Measurements from ENCODE around the gene ITPKC. TPM values are rescaled to one million over a fixed set of nuclear protein-coding genes. Genes with fewer than 3 reads are reported as not detected.

ITPKC gene
- total and polyA plus RNA-seq, 2 of the 13 experiments (the other 11 are each of a cell fraction or from before 2014, with no cell fraction given) = 6.9 to 11.2 TPM

DNA sequence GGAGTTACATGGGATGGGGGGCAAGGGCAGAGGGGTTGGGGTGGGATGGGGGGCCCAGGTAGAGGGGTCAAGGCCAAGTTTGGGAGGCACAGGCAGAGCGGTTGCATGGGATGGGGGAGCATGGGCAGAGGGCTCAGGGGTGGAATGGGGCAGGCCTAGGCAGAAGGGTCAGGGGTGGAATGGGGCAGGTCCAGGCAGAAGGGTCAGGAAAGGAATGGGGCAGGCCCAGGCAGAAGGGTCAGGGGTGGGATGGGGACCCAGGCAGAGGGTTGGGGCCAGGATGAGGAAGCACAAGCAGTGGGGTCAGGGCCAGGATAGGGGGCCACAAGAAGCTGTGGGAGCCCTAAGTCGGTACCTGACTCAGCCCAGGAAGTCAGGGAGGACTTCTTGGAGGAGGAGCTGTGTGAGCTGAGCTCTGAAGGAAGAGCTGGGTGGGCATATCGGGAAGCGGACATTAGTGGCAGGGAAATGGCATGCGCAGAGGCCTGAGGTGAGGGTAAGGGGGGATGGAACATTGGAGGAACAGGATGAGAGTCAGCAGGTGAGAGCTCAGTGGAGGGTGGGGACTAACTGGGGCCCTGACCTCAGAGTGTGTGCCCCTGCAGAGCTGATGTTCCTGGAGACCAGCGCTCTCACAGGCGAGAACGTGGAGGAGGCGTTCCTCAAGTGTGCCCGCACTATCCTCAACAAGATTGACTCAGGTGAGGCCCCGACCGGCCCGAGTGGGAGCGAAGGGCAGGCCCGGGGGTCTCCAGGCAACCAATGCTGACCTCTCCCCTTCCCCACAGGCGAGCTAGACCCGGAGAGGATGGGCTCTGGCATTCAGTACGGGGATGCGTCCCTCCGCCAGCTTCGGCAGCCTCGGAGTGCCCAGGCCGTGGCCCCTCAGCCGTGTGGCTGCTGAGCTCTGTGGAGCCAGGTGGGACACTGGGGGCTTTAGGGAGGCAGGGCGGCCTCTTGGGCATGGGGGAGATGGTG, 69.4 kb downstream of the ITPKC start (continued):
- TF ChIP-seq, protein P1, sequence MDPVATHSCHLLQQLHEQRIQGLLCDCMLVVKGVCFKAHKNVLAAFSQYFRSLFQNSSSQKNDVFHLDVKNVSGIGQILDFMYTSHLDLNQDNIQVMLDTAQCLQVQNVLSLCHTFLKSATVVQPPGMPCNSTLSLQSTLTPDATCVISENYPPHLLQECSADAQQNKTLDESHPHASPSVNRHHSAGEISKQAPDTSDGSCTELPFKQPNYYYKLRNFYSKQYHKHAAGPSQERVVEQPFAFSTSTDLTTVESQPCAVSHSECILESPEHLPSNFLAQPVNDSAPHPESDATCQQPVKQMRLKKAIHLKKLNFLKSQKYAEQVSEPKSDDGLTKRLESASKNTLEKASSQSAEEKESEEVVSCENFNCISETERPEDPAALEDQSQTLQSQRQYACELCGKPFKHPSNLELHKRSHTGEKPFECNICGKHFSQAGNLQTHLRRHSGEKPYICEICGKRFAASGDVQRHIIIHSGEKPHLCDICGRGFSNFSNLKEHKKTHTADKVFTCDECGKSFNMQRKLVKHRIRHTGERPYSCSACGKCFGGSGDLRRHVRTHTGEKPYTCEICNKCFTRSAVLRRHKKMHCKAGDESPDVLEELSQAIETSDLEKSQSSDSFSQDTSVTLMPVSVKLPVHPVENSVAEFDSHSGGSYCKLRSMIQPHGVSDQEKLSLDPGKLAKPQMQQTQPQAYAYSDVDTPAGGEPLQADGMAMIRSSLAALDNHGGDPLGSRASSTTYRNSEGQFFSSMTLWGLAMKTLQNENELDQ (CRISPR knock-in tag; IDR thresholded peaks at IDR 0.05; ENCODE audit: borderline replicate concordance) = no peak
- TF ChIP-seq FOXJ3 (CRISPR knock-in tag; IDR thresholded peaks at IDR 0.05; ENCODE audit: borderline replicate concordance) (no peak), GLI4 (CRISPR knock-in tag; IDR thresholded peaks at IDR 0.05; ENCODE audit: borderline replicate concordance) (no peak), TBX3 (IDR thresholded peaks at IDR 0.05; ENCODE audit: borderline replicate concordance) (no peak), ZNF282 (IDR thresholded peaks at IDR 0.05; ENCODE audit: partially characterized antibody) (no peak), ZFAT (CRISPR knock-in tag; conservative IDR thresholded peaks at IDR 0.05) (no peak), PPARG (CRISPR knock-in tag; conservative IDR thresholded peaks at IDR 0.05) (no peak)

Small RNAs within 50 kb of the gene (small RNA-seq; reads per million reads assigned to genes)
- 0 reads per million in 3 experiments for gene RNU6-195P (ENCODE audit: insufficient read depth in 2 of 3, insufficient read length in 3 of 3, low read depth in 2 of 3, low replicate concordance in 1 of 3)

Other genes with a start within 250 kb of the ITPKC start
- 13.8 and 16.2 TPM in 2 replicates for gene SHKBP1, start 140.2 kb upstream of the ITPKC start, total RNA-seq (2016; rRNA removed; fragmentation: Illumina TruSeq; extraction: Trizol)
- 17.4 and 20.6 TPM in 2 replicates for gene SHKBP1, start 140.2 kb upstream of the ITPKC start, polyA plus RNA-seq (2011; rRNA removed)
- gene LTBP4, start 115.7 kb upstream of the ITPKC start, total RNA-seq (2016; rRNA removed; fragmentation: Illumina TruSeq; extraction: Trizol) = 0.45 and 0.86 TPM in 2 replicates
- gene LTBP4, start 115.7 kb upstream of the ITPKC start, polyA plus RNA-seq (2011; rRNA removed) = 2.2 and 2.3 TPM in 2 replicates
- 0.20 and 0.49 TPM in 2 replicates for gene NUMBL, start 26.5 kb upstream of the ITPKC start, total RNA-seq (2016; rRNA removed; fragmentation: Illumina TruSeq; extraction: Trizol)
- gene NUMBL, start 26.5 kb upstream of the ITPKC start, polyA plus RNA-seq (2011; rRNA removed) = 2.2 and 2.3 TPM in 2 replicates
- 10.3 and 17.2 TPM in 2 replicates for gene COQ8B, start 226 bp upstream of the ITPKC start, total RNA-seq (2016; rRNA removed; fragmentation: Illumina TruSeq; extraction: Trizol)
- 12.3 and 14.7 TPM in 2 replicates for gene COQ8B, start 226 bp upstream of the ITPKC start, polyA plus RNA-seq (2011; rRNA removed)
- 2.2 and 3.9 TPM in 2 replicates for gene ACTMAP, start 33.4 kb downstream of the ITPKC start, total RNA-seq (2016; rRNA removed; fragmentation: Illumina TruSeq; extraction: Trizol)
- gene ACTMAP, start 33.4 kb downstream of the ITPKC start, polyA plus RNA-seq (2011; rRNA removed) = 7.9 and 11.3 TPM in 2 replicates
- 55.6 and 59.6 TPM in 2 replicates for gene SNRPA, start 34.1 kb downstream of the ITPKC start, total RNA-seq (2016; rRNA removed; fragmentation: Illumina TruSeq; extraction: Trizol)
- 111 and 162 TPM in 2 replicates for gene SNRPA, start 34.1 kb downstream of the ITPKC start, polyA plus RNA-seq (2011; rRNA removed)
- not detected in 2 replicates for gene MIA, start 58.4 kb downstream of the ITPKC start, total RNA-seq (2016; rRNA removed; fragmentation: Illumina TruSeq; extraction: Trizol)
- gene MIA, start 58.4 kb downstream of the ITPKC start, polyA plus RNA-seq (2011; rRNA removed) = 0.61 and 2.5 TPM in 2 replicates
- 2.2 and 3.3 TPM in 2 replicates for gene RAB4B, start 61.1 kb downstream of the ITPKC start, total RNA-seq (2016; rRNA removed; fragmentation: Illumina TruSeq; extraction: Trizol)
- gene RAB4B, start 61.1 kb downstream of the ITPKC start, polyA plus RNA-seq (2011; rRNA removed) = 5.4 and 6.1 TPM in 2 replicates
- gene EGLN2, start 82.1 kb downstream of the ITPKC start, total RNA-seq (2016; rRNA removed; fragmentation: Illumina TruSeq; extraction: Trizol) = 32.4 and 40.8 TPM in 2 replicates
- gene EGLN2, start 82.1 kb downstream of the ITPKC start, polyA plus RNA-seq (2011; rRNA removed) = 16.5 and 25.4 TPM in 2 replicates
- gene CYP2A6, start 133.3 kb downstream of the ITPKC start, total RNA-seq (2016; rRNA removed; fragmentation: Illumina TruSeq; extraction: Trizol) = not detected in 2 replicates
- not detected in 2 replicates for gene CYP2A6, start 133.3 kb downstream of the ITPKC start, polyA plus RNA-seq (2011; rRNA removed)
- not detected in 2 replicates for gene CYP2A7, start 165.1 kb downstream of the ITPKC start, total RNA-seq (2016; rRNA removed; fragmentation: Illumina TruSeq; extraction: Trizol)
- not detected in 2 replicates for gene CYP2A7, start 165.1 kb downstream of the ITPKC start, polyA plus RNA-seq (2011; rRNA removed)

Data from HepG2 (cell line).